Esophagus squamous epithelium (tissue), 5 donors: ENCODE results near the gene FGF18. TPM values are rescaled to one million over a fixed set of nuclear protein-coding genes. Genes with fewer than 3 reads are reported as not detected.

ENCODE experiments used
- DNase-seq: peaks from one replicate; lab custom pipeline; 2025; lab: John Stamatoyannopoulos, UW
- H3K27ac ChIP-seq, 4 donors: fragments of 200-600 bp; sonication (generic); one replicate each; pipeline ENCODE4 v1.5.1; 2016 to 2019; ENCODE audit warnings: mild to moderate bottlenecking in 1 of 4
- H3K27me3 ChIP-seq, 4 donors: fragments of 200-600 bp; sonication (generic); 1 replicate in 3 of 4; 2 replicates in 1 of 4; pipeline versions ENCODE4 v1.5.1 to v1.6.0; 2017 to 2021; ENCODE audit warnings: antibody characterized with exemption in 1 of 4
- H3K36me3 ChIP-seq, 3 donors: fragments of 200-600 bp; sonication (generic); one replicate each; pipeline ENCODE4 v1.5.1; 2016 to 2019
- H3K4me1 ChIP-seq, 3 donors: fragments of 200-600 bp; sonication (generic); one replicate each; pipeline ENCODE4 v1.5.1; 2017 to 2019
- H3K4me3 ChIP-seq, 4 donors: fragments of 200-600 bp; sonication (generic); 1 replicate in 3 of 4; 2 replicates in 1 of 4; pipeline ENCODE4 v1.5.1; 2016 to 2019; ENCODE audit warnings: mild to moderate bottlenecking in 2 of 4, moderate library complexity in 1 of 4
- H3K9me3 ChIP-seq, 3 donors: fragments of 200-600 bp; sonication (generic); one replicate each; pipeline ENCODE4 v1.5.1; 2016 to 2019
- CTCF ChIP-seq, 6 experiments: fragments of 450-650 bp in 4 of 6; fragments of 200-600 bp in 2 of 6; sonication (generic) in 2 of 6; IDR thresholded peaks; one replicate each; pipeline ENCODE4 v1.5.1; 2016 to 2019; ENCODE audit warnings: antibody characterized with exemption in 6 of 6, mild to moderate bottlenecking in 4 of 6, moderate library complexity in 4 of 6
- POLR2A ChIP-seq, 4 donors: fragments of 450-650 bp; IDR thresholded peaks; one replicate each; pipeline ENCODE4 v1.6.1; 2017; ENCODE audit warnings: antibody characterized with exemption in 4 of 4, mild to moderate bottlenecking in 4 of 4, moderate library complexity in 3 of 4
- WGBS, 2 donors: methylation state at CpG; one replicate each; pipeline ENCODE4 v1.1.5; 2018; 5-methylcytosine and 5-hydroxymethylcytosine counted together
- intact Hi-C: fragments of 100-400 bp; cut with DNase I; formaldehyde crosslinking; loops from one replicate; pipeline ENCODE4 v1.15.0; 2022
- total RNA-seq, 4 donors: library from RNA; depleted of rRNA; stranded (reverse); fragments of >200 nt; gene quantifications; one replicate each; pipeline ENCODE4 v1.1.0, GENCODE V29; 2016
- donor health status: DM: yes; HTN: yes; CAD: no.

FGF18 gene
- total RNA-seq, 4 donors from 2014 or later, result 0.15 to 0.29 (median 0.19) TPM; not detected in 1

DNA sequence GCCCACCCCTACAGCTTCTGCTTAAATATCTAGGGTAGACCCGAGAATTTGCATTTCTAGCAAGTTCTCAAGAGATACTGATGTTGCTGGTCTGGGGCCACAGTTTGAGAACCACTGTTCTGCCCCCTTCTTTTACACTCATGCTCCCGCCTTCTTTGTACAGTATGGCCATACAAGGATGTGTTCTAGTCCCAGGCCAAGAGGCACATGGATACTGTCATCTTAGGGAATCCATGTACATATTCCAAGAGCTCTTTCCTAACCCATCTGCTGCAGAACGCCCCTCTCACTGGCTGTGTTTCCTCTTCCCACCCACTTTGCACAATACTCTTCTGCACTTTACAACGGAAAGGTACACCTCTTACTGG, 44.4 kb downstream of the FGF18 start:
- H3K4me3 ChIP-seq, result no peak overlapping the region
- H3K36me3 ChIP-seq, result no peaks in the 10 kb centered on the region
- no peaks in the 10 kb centered on the region for H3K4me1 ChIP-seq
- DNase-seq, result no peak
- TF ChIP-seq CTCF (IDR thresholded peaks at IDR 0.05) (no peak), POLR2A (IDR thresholded peaks at IDR 0.05) (no peak)
- WGBS, 2 donors, result 68 to 79% methylated on average over 3 to 4 of the region's 4 CpGs
- peaks cover 0 to 34% (median 0%) of the 10 kb centered on the region in 4 donors for H3K27me3 ChIP-seq
- no peaks in the 10 kb centered on the region for H3K9me3 ChIP-seq
- no peak overlapping the region for H3K27ac ChIP-seq
- intact Hi-C loops, result no loop called here

- H3K27ac ChIP-seq, result no peak overlapping the region
- 85 to 91% methylated on average over 9 to 12 of the region's 12 CpGs for WGBS, 2 donors
- intact Hi-C loops, result no loop called here
- H3K4me3 ChIP-seq, result no peak overlapping the region
- no peaks in the 10 kb centered on the region for H3K4me1 ChIP-seq
- TF ChIP-seq POLR2A (IDR thresholded peaks at IDR 0.05) (no peak), CTCF (IDR thresholded peaks at IDR 0.05) (no peak)
- no peak for DNase-seq
- peaks cover 0 to 25% (median 0%) of the 10 kb centered on the region in 4 donors for H3K27me3 ChIP-seq
- no peaks in the 10 kb centered on the region for H3K9me3 ChIP-seq
- no peaks in the 10 kb centered on the region for H3K36me3 ChIP-seq
These were observed 45.4 kb downstream of the FGF18 start for GRCh38 chr5:171464829-171465228.

DNA sequence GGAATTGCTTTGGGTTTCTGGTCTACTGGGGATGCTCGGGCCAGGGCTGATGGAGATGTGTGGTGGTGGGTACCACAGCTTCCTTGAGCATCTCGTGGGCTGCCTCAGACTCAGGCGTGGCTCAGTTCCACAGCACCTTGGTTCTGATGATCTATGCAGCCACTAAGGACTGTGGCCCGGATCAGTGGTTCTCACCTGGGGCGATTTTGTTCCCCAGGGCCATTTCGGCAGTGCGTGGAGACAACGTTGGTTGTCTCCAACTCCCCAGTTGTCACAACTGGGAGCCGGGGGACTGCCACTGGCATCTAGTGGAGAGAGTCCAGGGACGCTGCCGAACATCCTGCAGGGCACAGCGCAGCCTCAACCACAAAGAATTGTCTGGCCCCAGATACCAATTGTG, 47.7 kb downstream of the FGF18 start:
- H3K36me3 ChIP-seq, result no peaks in the 10 kb centered on the region
- H3K4me1 ChIP-seq, result no peaks in the 10 kb centered on the region
- intact Hi-C loops, result no loop called here
- WGBS, 2 donors, result 79 to 80% methylated on average over 3 to 4 of the region's 12 CpGs
- H3K27ac ChIP-seq, result no peak overlapping the region
- no peak overlapping the region for H3K4me3 ChIP-seq
- H3K27me3 ChIP-seq, result peaks cover 0 to 13% (median 0%) of the 10 kb centered on the region in 4 donors
- TF ChIP-seq CTCF (IDR thresholded peaks at IDR 0.05) (no peak), POLR2A (IDR thresholded peaks at IDR 0.05) (no peak)
- no peak for DNase-seq
- H3K9me3 ChIP-seq, result no peaks in the 10 kb centered on the region

DNA sequence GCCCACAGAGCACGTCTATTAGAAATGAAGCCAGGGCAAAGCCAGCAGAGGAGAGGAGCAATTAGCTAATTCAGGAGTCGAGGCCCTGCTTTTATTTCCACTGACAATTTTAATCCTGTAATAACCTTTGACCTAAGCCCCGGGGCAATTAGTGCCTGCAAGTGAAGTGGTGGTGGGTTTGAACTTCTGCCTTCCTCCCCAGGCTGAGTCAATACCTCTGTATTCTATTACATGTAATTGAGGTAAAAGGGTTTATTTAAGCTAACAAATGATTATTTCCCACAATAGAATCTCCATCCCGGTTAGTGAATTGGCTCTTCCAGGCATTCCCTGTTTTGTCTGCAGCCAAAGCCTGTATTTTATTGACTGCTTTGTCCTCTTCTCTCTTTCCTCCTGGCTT, 49.9 kb downstream of the FGF18 start:
- H3K36me3 ChIP-seq, result no peaks in the 10 kb centered on the region
- H3K27me3 ChIP-seq, result peaks cover 0 to 6% (median 0%) of the 10 kb centered on the region in 4 donors
- no peaks in the 10 kb centered on the region for H3K4me1 ChIP-seq
- no peak for TF ChIP-seq CTCF (IDR thresholded peaks at IDR 0.05)
- H3K9me3 ChIP-seq, result no peaks in the 10 kb centered on the region
- DNase-seq, result no peak
- no peak overlapping the region for H3K4me3 ChIP-seq
- WGBS, 2 donors, result 30 to 47% methylated on average over 4 of the region's 4 CpGs
- H3K27ac ChIP-seq, result no peak overlapping the region
- intact Hi-C loops, result no loop called here

DNA sequence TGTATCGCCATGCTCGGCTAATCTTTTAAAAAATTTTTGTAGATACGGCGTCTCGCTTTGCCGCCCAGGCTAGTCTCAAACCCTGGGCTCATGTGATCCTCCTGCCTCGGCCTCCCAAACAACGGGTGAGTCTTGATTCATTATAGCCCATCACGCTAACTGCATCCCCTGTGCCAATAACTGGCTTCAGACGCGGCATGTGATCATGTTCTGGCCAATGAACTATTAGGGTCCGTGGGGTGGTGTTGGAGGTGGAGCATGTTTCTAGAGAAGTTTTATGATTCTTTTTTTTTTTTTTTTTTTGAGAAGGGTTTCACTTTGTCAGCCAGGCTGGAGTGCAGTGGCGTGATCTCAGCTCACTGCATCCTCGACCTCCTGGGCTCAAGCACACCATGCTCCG, 51.0 kb downstream of the FGF18 start:
- H3K4me1 ChIP-seq, result no peaks in the 10 kb centered on the region
- H3K27me3 ChIP-seq, result peaks cover 0 to 4% (median 0%) of the 10 kb centered on the region in 4 donors
- WGBS, 2 donors, result 88 to 89% methylated on average over 11 to 15 of the region's 15 CpGs
- no peak for DNase-seq
- no peak overlapping the region for H3K27ac ChIP-seq
- H3K36me3 ChIP-seq, result no peaks in the 10 kb centered on the region
- no peak overlapping the region for H3K4me3 ChIP-seq
- TF ChIP-seq POLR2A (IDR thresholded peaks at IDR 0.05), result no peak
- no peak for TF ChIP-seq CTCF (IDR thresholded peaks at IDR 0.05)
- no peaks in the 10 kb centered on the region for H3K9me3 ChIP-seq
- intact Hi-C loops, result no loop called here
